ENCODE measurements around the gene CLVS2.

GRCh38 chr6:123064038-123064437, 68.0 kb downstream of the CLVS2 start:
- no peak for TF ChIP-seq CTCF (IDR thresholded peaks at IDR 0.05)
- no peak for TF ChIP-seq POLR2A (IDR thresholded peaks at IDR 0.05)
